T-helper 9 cell (primary cell): ENCODE measurements around the gene CPAMD8.
A peak's percentile ranks its signal among the peaks of the same experiment; 100 is the strongest.

Experiments used
- DNase-seq: peaks from one replicate; pipeline ENCODE4 v3.0.0-alpha.2; 2020
- total RNA-seq, 2 donors: gene quantifications; one replicate each; lab custom pipeline; 2026; lab: John Stamatoyannopoulos, UW

The CPAMD8 gene
- total RNA-seq = 0.07 to 1.7 reads per million in 2 donors

DNA sequence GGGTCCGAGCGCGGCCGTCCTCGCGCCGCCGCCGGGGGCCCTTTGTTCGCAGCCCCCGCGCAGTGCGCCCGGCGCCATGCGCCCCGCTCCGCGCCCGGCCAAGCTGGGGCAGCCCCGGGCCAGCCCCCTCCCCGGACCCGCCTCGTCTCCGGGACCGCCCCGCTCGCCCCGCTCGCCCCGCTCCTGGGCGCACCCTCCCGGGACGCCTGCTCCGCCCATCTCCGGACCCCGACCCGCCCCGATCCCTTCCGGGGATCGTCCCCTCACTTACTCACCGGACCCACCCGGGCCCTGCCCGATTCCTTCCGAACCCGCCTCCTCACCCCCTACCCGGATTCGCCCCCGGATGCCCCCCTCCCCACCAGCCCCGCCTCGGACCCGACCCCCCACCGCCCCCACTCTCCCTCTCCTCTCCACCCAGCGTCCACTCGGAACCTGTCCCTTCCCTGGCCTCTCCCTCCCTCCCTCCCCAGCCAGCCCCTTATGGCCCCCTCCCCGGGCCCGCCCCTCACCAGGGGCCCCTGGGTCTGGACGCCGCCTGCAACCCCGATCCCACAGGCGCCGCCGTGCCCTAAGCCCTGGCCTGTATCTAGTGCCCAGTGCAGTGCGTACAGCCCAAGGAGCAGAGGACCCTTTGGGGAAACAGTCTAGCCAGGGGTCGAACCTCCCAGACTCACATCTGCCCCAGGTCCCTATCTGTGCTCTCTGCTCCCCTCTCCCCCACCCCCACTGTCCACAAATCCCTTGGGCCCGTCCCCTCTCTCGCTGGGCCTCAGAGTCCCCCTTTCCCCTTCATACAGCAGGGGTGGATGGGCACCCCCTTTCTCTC, at the start of gene CPAMD8:
Gene CPAMD8, minus strand, starts transcription at position 105 of the 829 bp plus-strand sequence. CDS start 168 bp downstream, outside the sequence.
- DNase-seq = no peak

DNA sequence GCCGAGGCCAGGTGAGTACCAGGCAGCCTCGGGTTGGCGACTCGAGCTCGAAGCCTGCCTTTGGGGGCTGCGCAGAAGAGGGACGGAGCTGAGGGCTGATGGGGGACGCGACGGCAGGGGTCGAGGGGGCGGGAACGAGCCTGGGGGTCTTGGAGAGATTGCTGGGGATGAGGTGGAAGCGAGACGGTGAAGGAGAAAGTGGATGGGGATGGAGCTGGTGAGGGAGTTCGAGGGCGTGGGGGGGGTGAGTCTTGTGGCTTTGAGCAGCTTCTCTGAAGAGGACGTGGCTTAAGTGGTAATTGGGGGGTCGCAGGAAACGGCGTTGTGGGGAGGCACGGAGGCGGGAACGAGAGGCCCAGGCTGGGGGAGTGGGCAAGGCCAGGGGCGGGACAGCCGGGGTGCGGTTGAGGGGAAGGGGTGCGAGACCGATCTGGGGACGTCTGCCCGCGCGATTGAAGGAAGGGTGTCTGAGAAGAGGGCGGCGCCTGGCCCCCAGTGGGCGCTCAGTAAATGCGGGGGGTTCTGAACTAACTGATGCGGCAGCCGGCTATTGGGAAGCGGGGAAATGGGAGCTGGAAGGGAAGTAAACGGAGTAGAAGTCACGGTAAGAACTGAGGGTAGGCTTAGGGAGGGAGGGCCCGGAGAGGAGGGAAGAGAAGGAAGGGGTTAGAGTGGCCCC, 49.4 kb upstream of the CPAMD8 start:
- DNase-seq = peak; percentile 44

DNA sequence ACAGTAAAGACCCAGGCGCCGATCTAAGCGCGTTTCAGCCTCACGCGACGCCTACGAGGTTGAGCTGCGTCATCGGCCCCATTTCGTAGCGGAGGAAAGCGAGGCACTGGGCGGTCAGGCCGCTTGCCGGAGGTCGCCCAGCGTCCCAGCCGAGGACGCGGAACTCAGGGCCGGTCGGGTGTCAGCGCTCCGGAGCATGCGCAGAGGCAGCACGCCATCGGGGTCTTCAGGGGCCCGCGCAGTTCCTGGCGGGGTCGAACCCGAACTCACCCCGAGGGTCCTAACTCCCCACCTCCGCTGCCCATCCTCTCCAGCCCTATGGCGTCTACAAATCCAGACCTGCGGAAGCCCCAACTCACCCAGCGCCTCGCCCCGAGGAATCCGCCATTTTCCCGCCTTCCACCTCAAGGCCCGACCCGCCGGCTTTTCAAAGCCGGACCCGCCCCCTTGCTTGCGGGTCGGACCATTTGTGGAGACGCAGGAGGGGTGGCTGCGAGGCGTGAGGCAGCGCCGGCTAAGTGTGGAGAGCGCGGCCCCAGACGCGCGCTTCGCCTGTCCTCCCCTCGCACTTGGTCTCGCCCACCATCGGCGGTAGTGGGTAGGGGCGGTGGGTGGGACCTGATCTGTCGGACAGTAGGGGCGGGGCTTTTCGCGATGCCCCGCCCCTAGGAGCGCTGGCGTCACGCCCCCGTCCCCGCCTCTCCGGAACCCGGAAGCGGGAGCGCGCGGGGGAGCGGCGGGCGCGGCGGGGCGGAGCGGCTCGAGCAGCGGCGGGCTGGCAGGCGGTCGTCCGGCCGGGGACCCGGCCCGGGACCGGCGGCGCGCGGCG, 48.6 kb upstream of the CPAMD8 start, which contains the start of the genes HAUS8 and MYO9B:
Gene HAUS8, minus strand, starts transcription at position 418 of the 829 bp plus-strand sequence. Its CDS starts 30 bp downstream, at position 388.
Gene MYO9B, plus strand, starts transcription at position 743 of the 829 bp plus-strand sequence. CDS start 25,941 bp downstream, outside the sequence.
- peak; percentile 99 for DNase-seq

DNA sequence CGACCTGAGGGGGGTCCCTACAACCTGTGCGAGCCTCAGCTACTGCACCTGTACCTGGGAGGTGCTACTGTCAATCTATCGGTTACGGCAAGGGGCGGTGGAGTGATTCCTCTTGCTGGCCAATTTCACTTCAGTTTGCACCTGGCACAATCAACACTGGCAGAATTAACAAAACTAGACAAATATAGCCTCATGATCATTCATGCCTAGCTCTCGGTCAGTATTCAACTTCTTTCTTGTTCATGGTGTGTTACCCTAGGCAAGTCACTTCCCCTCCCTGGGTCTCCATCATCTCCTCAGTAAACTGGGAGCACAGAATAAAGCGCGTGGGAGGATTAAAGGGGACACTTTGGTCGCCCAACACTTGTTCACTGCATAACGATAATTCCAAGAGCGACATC, 48.0 kb upstream of the CPAMD8 start:
- no peak for DNase-seq

DNA sequence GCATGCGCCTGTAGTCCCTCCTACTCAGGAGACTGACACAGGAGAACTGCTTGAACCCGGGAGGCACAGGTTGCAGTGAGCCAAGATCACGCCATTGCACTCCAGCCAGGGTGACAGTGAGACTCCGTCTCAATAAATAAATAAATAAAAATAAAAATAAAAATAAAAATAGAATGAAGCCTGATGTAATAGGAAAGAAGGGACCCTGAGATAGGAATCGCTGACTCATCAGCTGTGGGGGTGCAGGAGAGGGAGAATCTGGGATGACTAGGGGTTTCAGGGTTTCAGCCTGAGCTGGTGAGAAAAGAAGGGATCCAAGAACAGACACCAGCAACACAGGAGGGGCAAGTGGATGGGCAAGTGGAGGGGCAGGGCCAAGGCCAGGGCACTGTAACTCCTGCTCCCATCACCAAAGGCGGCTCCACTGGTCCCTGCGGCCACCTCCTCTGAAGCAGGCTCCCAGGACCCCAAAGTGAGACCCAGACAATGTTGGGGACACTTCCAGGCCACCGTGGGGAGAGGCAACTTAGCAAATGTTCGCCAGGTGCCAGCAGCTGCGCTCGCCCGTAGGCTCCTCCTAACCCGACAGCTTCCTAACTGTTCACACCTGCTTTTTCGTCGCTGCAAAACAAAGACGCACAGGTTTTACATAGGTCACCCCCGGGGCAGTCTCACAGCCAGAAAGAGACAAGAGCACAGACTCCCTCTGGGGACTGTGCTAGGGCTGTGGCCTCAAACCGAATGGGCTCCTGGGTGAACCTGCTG, 47.4 kb upstream of the CPAMD8 start:
- DNase-seq = no peak

DNA sequence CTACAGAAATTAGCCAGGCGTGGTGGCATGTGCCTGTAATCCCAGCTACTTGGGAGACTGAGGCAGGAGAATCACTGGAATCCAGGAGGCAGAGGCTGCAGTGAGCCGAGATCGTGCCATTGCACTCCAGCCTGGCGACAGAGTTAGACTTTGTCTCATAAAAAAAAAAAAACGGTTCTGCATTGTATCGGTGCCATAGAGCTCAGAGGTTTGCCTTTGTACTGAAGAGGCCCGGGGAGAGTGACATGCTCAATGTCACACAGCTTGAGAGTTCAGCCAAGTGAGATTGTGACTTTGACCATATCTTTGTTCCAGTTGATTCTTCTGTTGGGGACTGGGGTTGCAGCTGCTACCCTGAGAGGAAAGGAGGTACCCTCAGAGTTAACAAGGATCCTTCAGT, 44.3 kb upstream of the CPAMD8 start:
- no peak for DNase-seq

DNA sequence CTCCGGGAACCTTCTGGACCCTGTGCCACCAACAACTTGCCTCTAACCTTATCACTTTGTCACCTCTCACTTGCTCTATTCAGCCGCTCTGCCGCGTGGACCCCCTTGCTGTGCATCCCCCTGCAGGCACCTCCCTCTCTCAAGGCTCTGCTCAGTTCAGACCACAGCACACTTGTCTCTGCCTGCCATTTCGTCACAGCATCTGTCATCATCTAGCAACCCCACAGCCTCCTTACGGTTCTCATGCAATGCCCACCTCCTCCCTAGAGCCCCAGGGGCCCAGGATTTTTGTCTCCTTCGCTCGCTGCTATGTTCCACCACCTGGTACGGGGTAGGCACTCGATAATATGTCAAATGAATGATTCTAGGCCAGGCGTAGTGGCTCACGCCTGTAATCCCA, 43.8 kb upstream of the CPAMD8 start:
- DNase-seq = no peak

DNA sequence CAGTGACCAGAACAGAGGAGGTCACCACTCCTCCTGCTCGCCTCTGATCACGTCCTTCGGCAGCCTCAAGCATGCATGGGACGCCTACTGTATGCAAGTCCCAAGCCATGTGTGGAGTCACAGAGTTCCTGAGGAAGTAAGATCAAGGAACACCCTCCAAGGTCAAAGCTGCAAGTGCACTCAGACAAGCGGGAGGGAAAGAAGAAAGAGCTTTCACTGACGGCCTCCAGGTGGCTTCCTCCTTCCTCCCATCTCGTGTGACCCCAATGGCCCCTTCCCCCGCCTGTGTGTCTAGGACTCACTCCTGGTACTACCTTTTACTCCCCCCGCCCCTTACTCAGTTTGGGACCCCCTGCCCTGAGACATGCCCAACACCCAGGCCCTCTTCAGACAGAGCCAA, 42.6 kb upstream of the CPAMD8 start:
- no peak for DNase-seq

DNA sequence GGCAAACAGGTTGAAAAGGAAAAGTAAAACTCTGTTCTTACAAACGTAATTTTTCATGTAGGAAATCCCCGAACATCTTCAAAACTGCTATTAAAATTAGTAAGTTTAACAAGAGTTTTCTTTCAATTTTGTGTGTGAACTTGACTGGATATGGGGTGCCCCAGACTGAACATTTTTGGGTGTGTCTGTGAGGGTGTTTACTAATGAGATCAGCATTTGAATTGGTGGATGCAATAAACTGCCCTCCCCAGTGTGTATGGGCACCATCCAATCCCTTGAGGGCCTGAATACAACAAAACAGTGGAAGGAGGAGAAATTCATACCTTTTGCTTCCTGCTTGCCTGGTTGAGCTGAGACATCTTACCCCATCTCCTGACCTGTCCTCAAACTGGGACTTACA, 36.8 kb upstream of the CPAMD8 start:
- DNase-seq = no peak

DNA sequence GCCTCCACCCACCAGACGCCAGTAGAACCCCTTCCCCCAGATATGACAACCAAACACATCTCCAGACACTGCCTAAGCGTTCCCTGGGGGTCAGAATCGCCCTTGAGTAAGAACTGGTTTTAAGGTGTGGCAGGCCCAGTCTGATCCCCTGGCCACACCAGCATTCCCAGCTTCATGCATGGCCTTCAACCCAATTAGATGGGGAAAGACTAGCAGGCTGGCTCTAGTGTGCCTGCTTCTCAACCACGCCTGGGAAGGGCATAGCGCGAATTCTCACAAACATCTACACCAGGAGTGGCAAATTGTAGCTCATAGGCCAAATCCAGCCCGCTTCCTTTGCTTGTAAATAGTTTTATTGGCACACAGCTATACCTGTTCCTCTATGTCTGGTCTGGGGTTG, 35.1 kb upstream of the CPAMD8 start:
- no peak for DNase-seq

DNA sequence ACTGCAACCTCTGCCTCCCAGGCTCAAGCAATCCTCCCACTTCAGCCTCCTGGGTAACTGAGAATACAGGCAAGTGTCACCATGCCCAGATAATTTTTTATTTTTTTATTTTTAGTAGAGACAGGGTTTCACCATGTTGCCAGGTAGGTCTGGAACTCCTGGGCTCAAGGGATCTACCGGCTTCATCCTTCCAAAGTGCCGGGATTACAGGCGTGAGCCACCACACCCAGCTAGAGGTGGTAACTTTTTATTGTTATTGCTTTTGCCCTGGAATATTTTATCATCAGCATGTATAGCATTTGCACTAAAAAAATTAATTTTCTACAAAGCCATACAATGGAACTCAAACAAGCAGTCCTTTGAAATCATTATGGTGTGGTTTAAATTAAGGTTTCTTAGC, 34.6 kb upstream of the CPAMD8 start:
- DNase-seq = no peak

DNA sequence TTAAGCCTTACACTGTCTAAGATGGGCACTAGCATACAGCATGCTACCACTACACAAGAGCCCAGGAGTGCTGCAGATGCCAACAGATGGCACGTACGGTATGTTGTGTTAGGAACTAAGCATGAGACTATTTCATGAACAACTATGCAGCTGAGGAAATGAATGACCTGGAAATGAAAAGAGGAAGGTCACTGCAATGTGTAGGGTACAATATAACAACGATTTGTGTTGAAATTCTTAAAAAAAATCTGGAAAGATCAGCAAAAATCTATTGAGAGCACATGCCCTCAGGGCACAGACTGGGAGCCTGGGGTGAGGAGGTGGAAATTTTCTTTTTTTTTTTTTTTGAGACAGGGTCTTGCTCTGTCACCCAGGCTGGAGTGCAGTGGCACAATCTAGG, 34.2 kb upstream of the CPAMD8 start:
- DNase-seq = no peak

DNA sequence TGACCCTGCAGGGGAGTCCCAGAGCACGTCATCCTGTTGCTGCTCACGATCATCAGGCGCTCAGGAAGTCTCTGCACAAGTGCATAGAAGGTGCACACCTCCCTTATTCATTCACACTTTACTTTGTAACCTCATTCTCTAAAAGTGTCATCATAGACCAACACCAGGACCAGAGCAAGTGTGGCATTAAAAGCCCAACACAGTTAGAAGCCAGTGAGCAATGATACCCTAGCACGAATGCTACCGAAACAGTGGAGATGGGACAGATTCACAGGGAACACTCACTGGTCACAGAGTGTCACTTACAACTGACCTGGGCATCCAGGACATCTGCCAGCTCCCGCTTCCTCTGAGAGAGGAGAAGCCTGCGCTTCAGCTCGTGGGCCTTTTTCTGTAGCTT, 31.6 kb upstream of the CPAMD8 start:
- DNase-seq = no peak

DNA sequence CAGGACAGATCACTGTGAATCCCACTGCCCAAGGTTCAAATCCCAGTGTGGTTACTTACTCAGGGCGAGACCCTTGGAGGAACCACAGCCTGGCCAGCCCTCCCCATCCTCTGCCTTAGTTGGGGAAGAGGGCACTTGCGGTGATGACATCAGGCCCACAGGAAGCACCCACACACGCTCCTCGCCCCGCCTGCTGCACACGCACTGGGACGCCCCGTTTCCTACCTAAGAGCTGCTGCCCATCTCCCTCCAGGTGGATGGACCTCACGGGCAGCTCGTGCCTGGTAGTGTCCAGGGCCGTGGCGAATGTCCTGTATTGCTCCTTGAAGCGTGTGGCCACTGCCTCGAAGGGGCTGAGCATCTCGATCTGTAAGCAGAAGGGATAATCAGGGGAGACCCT, 29.0 kb upstream of the CPAMD8 start:
- no peak for DNase-seq

DNA sequence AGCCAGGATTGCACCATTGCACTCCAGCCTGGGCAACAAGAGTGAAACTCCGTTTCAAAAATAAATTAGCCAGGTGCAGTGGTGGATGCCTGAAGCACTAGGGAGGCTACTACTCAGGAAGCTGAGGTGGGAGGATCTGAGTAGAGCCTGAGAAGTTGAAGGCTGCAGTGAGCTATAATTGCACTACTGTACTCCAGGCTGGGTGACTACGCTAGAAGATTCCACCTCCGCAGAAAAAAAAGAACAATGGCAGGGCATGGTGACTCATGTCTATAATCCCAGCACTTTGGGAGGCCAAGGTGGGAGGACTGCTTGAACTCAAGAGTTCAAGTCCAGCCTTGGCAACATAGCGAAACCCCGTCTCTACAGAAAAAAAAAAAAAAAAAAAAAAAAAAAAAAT, 28.1 kb upstream of the CPAMD8 start:
- no peak for DNase-seq

DNA sequence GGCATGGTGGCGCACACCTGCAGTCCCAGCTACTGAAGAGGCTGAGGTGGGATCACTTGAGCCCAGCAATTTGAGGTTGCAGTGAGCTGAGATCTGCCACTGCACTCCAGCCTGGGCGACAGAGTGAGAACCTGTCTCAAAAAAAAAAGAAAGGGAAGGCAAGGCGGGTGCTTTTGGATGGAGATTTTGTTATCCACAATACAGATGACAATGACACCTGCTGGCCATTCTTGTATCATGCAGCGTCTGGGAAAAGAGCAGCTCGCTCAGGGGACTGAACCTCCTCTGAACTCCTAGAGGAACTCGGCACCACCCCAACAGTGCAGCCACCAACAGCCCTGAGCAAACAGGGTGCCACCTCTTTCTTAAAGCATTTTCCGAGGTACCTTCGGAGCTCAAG, 25.8 kb upstream of the CPAMD8 start:
- no peak for DNase-seq

DNA sequence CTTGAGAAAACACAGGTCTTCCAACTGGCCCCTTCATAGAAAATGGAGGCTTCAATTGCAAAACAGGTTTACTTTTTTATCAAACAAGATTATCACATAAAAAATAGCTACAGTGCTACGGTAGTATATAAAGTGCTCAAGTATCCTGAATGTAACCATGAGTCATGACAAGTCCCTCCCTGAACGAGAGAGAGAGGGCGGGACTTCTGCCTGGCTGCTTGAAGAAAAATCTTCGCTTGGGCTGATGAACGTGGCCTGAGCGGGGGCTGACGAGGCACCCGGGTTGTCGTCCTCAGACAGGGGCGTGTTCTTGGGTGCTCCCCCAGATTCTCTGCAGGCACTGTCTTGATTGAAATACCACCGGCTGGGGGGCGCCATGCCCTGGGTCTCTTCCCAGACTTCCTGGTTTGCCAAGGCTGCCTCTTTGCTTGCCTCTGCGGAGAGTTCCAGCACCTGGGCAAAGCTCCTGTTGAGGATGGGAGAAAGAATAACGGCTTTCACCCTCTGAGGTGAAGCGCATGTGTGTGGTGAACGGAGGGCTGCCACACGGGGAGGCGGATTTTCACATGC, 23.2 kb upstream of the CPAMD8 start:
- DNase-seq = no peak

DNA sequence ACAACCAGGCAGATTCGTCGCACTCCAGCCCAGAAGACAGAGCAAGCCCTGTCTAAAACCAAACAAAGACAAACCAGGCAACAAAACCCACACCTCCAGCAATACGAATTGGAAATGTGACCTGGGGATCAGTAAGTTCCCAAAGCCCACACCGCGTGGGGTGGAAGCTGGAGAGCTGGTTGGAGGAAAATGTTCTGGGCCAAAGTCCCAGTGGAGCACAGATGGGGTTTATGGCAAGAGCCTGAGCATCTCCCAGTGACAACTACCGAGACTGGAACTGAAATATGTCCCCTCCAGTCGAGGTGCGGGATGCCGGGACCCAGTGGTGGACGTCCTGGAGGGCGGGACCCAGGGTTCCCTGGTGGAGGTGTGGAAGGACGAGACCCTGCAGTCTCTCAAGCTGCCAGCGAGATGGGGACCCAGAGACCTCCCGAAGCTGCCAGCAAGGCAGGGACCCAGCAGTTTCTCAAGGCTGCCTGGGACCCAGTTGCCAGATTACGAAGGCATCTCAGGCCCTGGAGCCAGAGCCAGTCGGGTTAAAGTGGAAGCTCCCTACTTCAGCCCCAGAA, 22.4 kb upstream of the CPAMD8 start:
- no peak for DNase-seq

DNA sequence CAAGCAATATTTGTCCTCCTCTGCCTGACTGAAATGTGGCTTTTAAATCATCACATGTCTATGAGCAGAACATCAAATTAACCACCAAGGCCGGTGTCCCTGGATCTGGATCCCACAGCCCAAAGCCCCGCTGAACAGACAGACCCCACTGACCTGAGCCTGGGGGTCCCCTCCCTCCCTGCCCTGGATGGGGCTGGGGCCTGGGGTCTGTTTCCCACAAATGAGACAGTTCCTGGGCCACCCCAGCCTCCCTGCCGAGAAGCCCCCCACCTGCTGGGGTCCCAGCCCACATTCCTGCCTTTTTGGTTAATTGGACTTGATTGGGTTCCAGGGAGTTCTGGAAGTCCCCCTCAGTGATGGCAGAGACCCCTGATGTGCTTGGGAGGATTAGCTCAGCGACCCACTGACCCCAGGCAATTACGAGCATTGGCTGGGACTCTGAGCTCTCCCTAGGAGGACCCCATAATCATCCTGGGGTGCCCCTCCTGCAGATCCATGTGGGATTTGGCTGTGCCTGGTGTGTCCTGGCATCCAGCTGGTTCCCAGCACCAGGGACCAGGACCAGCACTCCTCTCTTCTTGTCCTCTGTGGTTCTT, 19.4 kb upstream of the CPAMD8 start:
- DNase-seq = no peak

DNA sequence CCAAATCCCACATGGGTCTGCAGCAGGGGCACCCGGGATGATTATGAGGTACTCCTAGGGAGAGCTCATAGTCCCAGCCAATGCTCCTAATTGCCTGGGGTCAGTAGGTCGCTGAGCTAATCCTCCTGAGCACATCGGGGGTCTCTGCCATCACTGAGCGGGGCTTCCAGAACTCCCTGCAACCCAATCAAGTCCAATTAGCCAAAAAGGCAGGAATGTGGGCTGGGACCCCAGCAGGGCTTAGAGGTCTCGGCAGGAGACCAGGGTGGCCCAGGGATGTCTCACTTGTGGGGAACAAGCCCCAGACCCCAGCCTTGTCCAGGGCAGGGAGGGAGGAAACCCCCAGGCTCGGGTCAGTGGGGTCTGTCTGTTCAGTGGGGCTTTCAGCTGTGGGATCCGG, 17.1 kb upstream of the CPAMD8 start:
- no peak for DNase-seq

DNA sequence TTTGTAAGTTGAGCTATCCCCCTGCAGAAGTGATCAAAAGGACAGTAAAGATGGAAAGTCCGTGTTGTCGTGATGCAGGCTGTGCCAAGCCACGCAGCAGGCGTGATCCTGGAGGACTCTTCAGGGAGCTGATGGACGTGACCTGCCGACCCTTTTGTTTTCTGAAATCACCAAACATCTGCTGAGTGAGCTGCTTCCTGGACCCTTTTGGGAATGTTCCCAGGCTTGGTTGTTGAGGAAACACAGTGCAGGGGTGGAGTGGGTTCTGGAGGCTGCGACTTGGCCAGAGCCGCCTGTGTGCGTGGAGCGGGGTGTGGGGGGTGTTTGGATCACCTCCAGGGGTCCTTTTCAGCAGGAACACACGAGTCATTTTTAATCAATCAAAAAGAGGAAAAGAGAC, 15.4 kb upstream of the CPAMD8 start:
- no peak for DNase-seq
